ENCODE results near the gene ATPAF1.

ATPAF1 gene

GRCh38 chr1:46601257-46602007 lies 66.7 kb downstream of the ATPAF1 start:
- Histone ChIP-seq H3K4me2 (ENCODE audit: low read depth, low read length, poor library complexity, severe bottlenecking) (no peak overlapping the region), H4K20me1 (ENCODE audit: insufficient read depth, low read length, poor library complexity, severe bottlenecking) (no peaks in the 10 kb centered on the region), H3K79me2 (ENCODE audit: insufficient read depth, low read length) (peaks cover 15% of the 10 kb centered on the region; the same call in 1 of the 2 replicates), H3K27me3 (ENCODE audit: insufficient read depth, low read length, poor library complexity, severe bottlenecking) (no peaks in the 10 kb centered on the region), H3K9me2 (replicated peaks; ENCODE audit: low read depth, low read length) (no peaks in the 10 kb centered on the region), H3K36me3 (ENCODE audit: insufficient read depth, low read length) (no peaks in the 10 kb centered on the region), H2AFZ (ENCODE audit: low read length) (no peak overlapping the region), H3F3A (ENCODE audit: low read depth) (no peaks in the 10 kb centered on the region), H3K9me3 (ENCODE audit: insufficient read depth, low read depth, low read length) (no peaks in the 10 kb centered on the region), H3K4me3 (ENCODE audit: low read length, poor library complexity, severe bottlenecking) (no peak overlapping the region), H3K9ac (ENCODE audit: low read depth, low read length, poor library complexity, severe bottlenecking) (no peak overlapping the region), H3K4me1 (ENCODE audit: insufficient read depth, low read length, poor library complexity, severe bottlenecking) (peaks cover 54% of the 10 kb centered on the region)
- TF ChIP-seq, protein P1, sequence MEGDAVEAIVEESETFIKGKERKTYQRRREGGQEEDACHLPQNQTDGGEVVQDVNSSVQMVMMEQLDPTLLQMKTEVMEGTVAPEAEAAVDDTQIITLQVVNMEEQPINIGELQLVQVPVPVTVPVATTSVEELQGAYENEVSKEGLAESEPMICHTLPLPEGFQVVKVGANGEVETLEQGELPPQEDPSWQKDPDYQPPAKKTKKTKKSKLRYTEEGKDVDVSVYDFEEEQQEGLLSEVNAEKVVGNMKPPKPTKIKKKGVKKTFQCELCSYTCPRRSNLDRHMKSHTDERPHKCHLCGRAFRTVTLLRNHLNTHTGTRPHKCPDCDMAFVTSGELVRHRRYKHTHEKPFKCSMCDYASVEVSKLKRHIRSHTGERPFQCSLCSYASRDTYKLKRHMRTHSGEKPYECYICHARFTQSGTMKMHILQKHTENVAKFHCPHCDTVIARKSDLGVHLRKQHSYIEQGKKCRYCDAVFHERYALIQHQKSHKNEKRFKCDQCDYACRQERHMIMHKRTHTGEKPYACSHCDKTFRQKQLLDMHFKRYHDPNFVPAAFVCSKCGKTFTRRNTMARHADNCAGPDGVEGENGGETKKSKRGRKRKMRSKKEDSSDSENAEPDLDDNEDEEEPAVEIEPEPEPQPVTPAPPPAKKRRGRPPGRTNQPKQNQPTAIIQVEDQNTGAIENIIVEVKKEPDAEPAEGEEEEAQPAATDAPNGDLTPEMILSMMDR (conservative IDR thresholded peaks at IDR 0.05; ENCODE audit: low read length) = no peak
- no peak for TF ChIP-seq EZH2phosphoT487 (IDR thresholded peaks at IDR 0.05; ENCODE audit: borderline replicate concordance)

GRCh38 chr1:46599059-46599970 lies 68.8 kb downstream of the ATPAF1 start:
- Histone ChIP-seq H3K4me1 (ENCODE audit: insufficient read depth, low read length, poor library complexity, severe bottlenecking) (peaks cover 45% of the 10 kb centered on the region), H3K36me3 (ENCODE audit: insufficient read depth, low read length) (no peaks in the 10 kb centered on the region), H3K9me2 (replicated peaks; ENCODE audit: low read depth, low read length) (no peaks in the 10 kb centered on the region), H3K27me3 (ENCODE audit: insufficient read depth, low read length, poor library complexity, severe bottlenecking) (no peaks in the 10 kb centered on the region), H3K4me3 (ENCODE audit: low read length, poor library complexity, severe bottlenecking) (no peak overlapping the region), H3K9ac (ENCODE audit: low read depth, low read length, poor library complexity, severe bottlenecking) (no peak overlapping the region), H3F3A (ENCODE audit: low read depth) (no peaks in the 10 kb centered on the region), H2AFZ (ENCODE audit: low read length) (no peak overlapping the region), H3K4me2 (ENCODE audit: low read depth, low read length, poor library complexity, severe bottlenecking) (peak overlapping the region; percentile 9), H4K20me1 (ENCODE audit: insufficient read depth, low read length, poor library complexity, severe bottlenecking) (no peaks in the 10 kb centered on the region), H3K79me2 (ENCODE audit: insufficient read depth, low read length) (peaks cover 10% of the 10 kb centered on the region; the same call in 1 of the 2 replicates), H3K9me3 (ENCODE audit: insufficient read depth, low read depth, low read length) (no peaks in the 10 kb centered on the region)
- TF ChIP-seq, protein P1 (conservative IDR thresholded peaks at IDR 0.05; ENCODE audit: low read length) = no peak
- TF ChIP-seq EZH2phosphoT487 (IDR thresholded peaks at IDR 0.05; ENCODE audit: borderline replicate concordance) = no peak

DNA sequence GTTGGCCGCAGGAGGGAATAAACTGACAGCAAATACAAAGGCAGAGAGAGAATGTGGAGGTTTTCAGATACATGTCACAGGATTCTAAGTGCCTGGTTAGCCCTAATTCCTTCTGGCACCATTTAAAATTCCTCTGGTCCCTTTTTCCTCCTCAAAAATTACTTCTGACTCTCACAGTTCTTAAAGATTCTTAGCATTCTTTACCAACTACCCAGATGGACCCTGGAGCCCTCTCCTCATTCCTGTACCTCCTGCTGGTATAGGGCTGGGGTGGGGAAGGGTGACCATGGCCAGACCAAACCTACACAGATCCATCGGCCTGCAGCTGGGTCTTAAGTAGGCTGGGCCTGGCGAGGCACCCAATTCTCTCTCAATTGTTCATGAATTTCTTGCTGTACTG lies 71.3 kb downstream of the ATPAF1 start:
- H3K27me3 ChIP-seq (ENCODE audit: insufficient read depth, low read length, poor library complexity, severe bottlenecking) = no peaks in the 10 kb centered on the region
- no peaks in the 10 kb centered on the region for H3K9me2 ChIP-seq (replicated peaks; ENCODE audit: low read depth, low read length)
- no peaks in the 10 kb centered on the region for H3K9me3 ChIP-seq (ENCODE audit: insufficient read depth, low read depth, low read length)
- no peak for TF ChIP-seq EZH2phosphoT487 (IDR thresholded peaks at IDR 0.05; ENCODE audit: borderline replicate concordance)
- peaks cover 33% of the 10 kb centered on the region for H3K4me1 ChIP-seq (ENCODE audit: insufficient read depth, low read length, poor library complexity, severe bottlenecking)
- no peak overlapping the region for H3K9ac ChIP-seq (ENCODE audit: low read depth, low read length, poor library complexity, severe bottlenecking)
- no peak overlapping the region for H3K4me3 ChIP-seq (ENCODE audit: low read length, poor library complexity, severe bottlenecking)
- peaks cover 10% of the 10 kb centered on the region; the same call in 1 of the 2 replicates for H3K36me3 ChIP-seq (ENCODE audit: insufficient read depth, low read length)
- no peak overlapping the region for H3K4me2 ChIP-seq (ENCODE audit: low read depth, low read length, poor library complexity, severe bottlenecking)
- no peaks in the 10 kb centered on the region for H3F3A ChIP-seq (ENCODE audit: low read depth)
- H2AFZ ChIP-seq (ENCODE audit: low read length) = no peak overlapping the region
- no peaks in the 10 kb centered on the region for H4K20me1 ChIP-seq (ENCODE audit: insufficient read depth, low read length, poor library complexity, severe bottlenecking)
- H3K79me2 ChIP-seq (ENCODE audit: insufficient read depth, low read length) = no peaks in the 10 kb centered on the region
